HepG2 (cell line): ENCODE data around the gene WNK2. TPM values are rescaled to one million over a fixed set of nuclear protein-coding genes. Genes with fewer than 3 reads are reported as not detected.

Experiments used
- ATAC-seq: fragments of 200-7000 bp; cut with Tn5 transposase; 3 replicates; pipeline ENCODE4 v1.9.1; 2020; ENCODE audit warnings: mild to moderate bottlenecking, moderate library complexity
- BruUV-seq: library from RNA; stranded (reverse); fragments of 400-500 nt; replicated peaks from 2 replicates; lab custom pipeline; 2021; lab: Mats Ljungman, UMichigan
- CTCF ChIA-PET: fragments of 300-600 bp; formaldehyde crosslinking; extraction: SDS; loops from one replicate; lab custom pipeline; 2021; ENCODE audit warnings: low total read pairs, inconsistent platforms, low intra/inter-chr PET ratio; lab: Yijun Ruan, JAX
- POLR2A ChIA-PET: fragments of 350-600 bp; sonication (Branson Sonifier 250); formaldehyde crosslinking; loops from one replicate; lab custom pipeline; 2020; ENCODE audit warnings: antibody characterized with exemption, inconsistent platforms; lab: Yijun Ruan, JAX
- DNase-seq: peaks from one replicate; pipeline ENCODE4 v3.0.0-alpha.2; 2015; ENCODE audit warnings: low spot score
- FAIRE-seq: peaks from 3 replicates; lab custom pipeline; 2011; peaks lifted over from hg19 to GRCh38; lab: Jason Lieb, UNC
- H2AFZ ChIP-seq: one replicate; pipeline ENCODE4 v1.6.1; 2011; ENCODE audit warnings: low read length, inconsistent platforms
- H3K27ac ChIP-seq: fragments of 300-600 bp; 3 replicates; pipeline ENCODE4 v1.8.0; 2011; ENCODE audit warnings: mixed run types, mild to moderate bottlenecking, mixed read lengths, low read length, inconsistent platforms; ENCODE audit not compliant: insufficient read depth; ENCODE audit errors: extremely low read length
- H3K27me3 ChIP-seq, 2 experiments: fragments of 200-600 bp in 1 of 2; 2 replicates in 1 of 2; 3 replicates in 1 of 2; pipeline versions ENCODE4 v1.6.0 to v1.8.0; 2011; ENCODE audit warnings: low read length in 2 of 2, mild to moderate bottlenecking in 2 of 2, moderate library complexity in 2 of 2, inconsistent platforms in 1 of 2; ENCODE audit not compliant: insufficient read depth in 2 of 2, control insufficient read depth in 1 of 2
- H3K36me3 ChIP-seq, 2 experiments: fragments of 200-600 bp in 1 of 2; replicated peaks in 1 of 2; 2 replicates in 1 of 2; 3 replicates in 1 of 2; pipeline versions ENCODE4 v1.5.1 to v1.8.0; 2011; ENCODE audit warnings: low read length in 2 of 2, inconsistent platforms in 1 of 2; ENCODE audit not compliant: insufficient read depth in 2 of 2, control insufficient read depth in 1 of 2
- H3K4me1 ChIP-seq: 2 replicates; pipeline ENCODE4 v1.5.1; 2012; ENCODE audit warnings: low read length, inconsistent platforms; ENCODE audit not compliant: insufficient read depth
- H3K4me2 ChIP-seq: 2 replicates; pipeline ENCODE4 v1.6.0; 2011; ENCODE audit warnings: low read depth, low read length, inconsistent platforms
- H3K4me3 ChIP-seq, 3 experiments: fragments of 200-600 bp in 1 of 3; sonication (generic), shearing (Covaris generic) in 1 of 3; replicated peaks in 1 of 3; 2 replicates each; pipeline ENCODE4 v1.5.1; 2011 to 2016; ENCODE audit warnings: low read length in 3 of 3, inconsistent platforms in 2 of 3, low read depth in 2 of 3, mild to moderate bottlenecking in 2 of 3, control low read depth in 1 of 3, mixed read lengths in 1 of 3; ENCODE audit not compliant: insufficient read depth in 1 of 3
- H3K79me2 ChIP-seq: one replicate; pipeline ENCODE4 v1.6.1; 2011; ENCODE audit warnings: low read length, inconsistent platforms; ENCODE audit not compliant: insufficient read depth
- H3K9ac ChIP-seq: 2 replicates; pipeline ENCODE4 v1.6.0; 2011; ENCODE audit warnings: mild to moderate bottlenecking, low read depth, low read length, inconsistent platforms; ENCODE audit not compliant: insufficient read depth
- H3K9me3 ChIP-seq: 2 replicates; pipeline ENCODE4 v1.5.1; 2012; ENCODE audit warnings: mild to moderate bottlenecking, low read length
- H4K20me1 ChIP-seq: 2 replicates; pipeline ENCODE4 v1.6.0; 2011; ENCODE audit warnings: inconsistent platforms, mild to moderate bottlenecking, low read length, moderate library complexity; ENCODE audit not compliant: insufficient read depth
- ADNP ChIP-seq: sonication (generic); formaldehyde crosslinking; IDR thresholded peaks from 2 replicates; pipeline ENCODE4 v1.4.0; 2020; ENCODE audit warnings: missing genetic modification reagents
- EED ChIP-seq: sonication (generic); formaldehyde crosslinking; IDR thresholded peaks from 2 replicates; pipeline ENCODE4 v1.5.0; 2020; ENCODE audit warnings: mild to moderate bottlenecking, missing genetic modification reagents
- ESRRA ChIP-seq: sonication (generic); formaldehyde crosslinking; IDR thresholded peaks from 2 replicates; pipeline ENCODE4 v1.5.1; 2020; ENCODE audit warnings: mild to moderate bottlenecking, low read depth, missing genetic modification reagents
- HNF4A ChIP-seq: sonication (generic); formaldehyde crosslinking; IDR thresholded peaks from 2 replicates; pipeline ENCODE4 v1.4.0; 2020; ENCODE audit warnings: missing genetic modification reagents
- KDM1A ChIP-seq: IDR thresholded peaks from 2 replicates; pipeline ENCODE4 v1.6.1; 2016; ENCODE audit warnings: missing compliant biosample characterization
- MYPOP ChIP-seq: sonication (generic); formaldehyde crosslinking; IDR thresholded peaks from 2 replicates; pipeline ENCODE4 v1.8.1; 2023; ENCODE audit warnings: mild to moderate bottlenecking, moderate library complexity, missing genetic modification reagents
- RCOR2 ChIP-seq: IDR thresholded peaks from 2 replicates; pipeline ENCODE4 v1.6.1; 2016; ENCODE audit warnings: missing biosample characterization, missing genetic modification reagents
- ZMYM3 ChIP-seq: sonication (generic); formaldehyde crosslinking; IDR thresholded peaks from 2 replicates; pipeline ENCODE4 v1.5.1; 2020; ENCODE audit warnings: mild to moderate bottlenecking, missing genetic modification reagents
- ZNF143 ChIP-seq: sonication (generic); formaldehyde crosslinking; IDR thresholded peaks from 2 replicates; pipeline ENCODE4 v1.4.0; 2020; ENCODE audit warnings: missing genetic modification reagents
- ZNF619 ChIP-seq: sonication (generic); formaldehyde crosslinking; IDR thresholded peaks from 2 replicates; pipeline ENCODE4 v1.4.0; 2020; ENCODE audit warnings: mild to moderate bottlenecking, missing genetic modification reagents
- ZNF629 ChIP-seq: sonication (generic); formaldehyde crosslinking; conservative IDR thresholded peaks from 2 replicates; pipeline ENCODE4 v1.5.0; 2020; ENCODE audit warnings: missing genetic modification reagents
- ZSCAN9 ChIP-seq: IDR thresholded peaks from 2 replicates; pipeline ENCODE4 v1.6.1; 2016; ENCODE audit warnings: borderline replicate concordance
- WGBS: methylation state at CpG from one replicate; pipeline ENCODE4 v1.1.6; 2017; ENCODE audit warnings: low lambda C conversion rate; 5-methylcytosine and 5-hydroxymethylcytosine counted together
- in situ Hi-C: cut with HindIII; loops from 2 replicates; pipeline ENCODE4 v1.10.0; 2017; ENCODE audit warnings: low pct_unique_long_range_greater_than_20kb; ENCODE audit not compliant: extremely low pct_ligation_motif_present
- intact Hi-C: fragments of 100-400 bp; cut with micrococcal nuclease; formaldehyde crosslinking; loops from one replicate; pipeline ENCODE4 v1.10.0; 2022; ENCODE audit not compliant: unreplicated experiment
- polyA plus RNA-seq, 8 experiments: library from polyadenylated mRNA; depleted of rRNA in 3 of 8; stranded (reverse) in 7 of 8; unstranded in 1 of 8; fragments of >200 nt; fragmentation: Illumina TruSeq in 4 of 8; extraction: Trizol in 4 of 8; gene quantifications; 2 replicates each; pipeline versions ENCODE4 v1.2.1 to v1.2.3, GENCODE V29; 2011 to 2016; ENCODE audit warnings: low read depth in 4 of 8, missing spikeins in 1 of 8, mixed read lengths in 1 of 8; ENCODE audit not compliant: insufficient read depth in 1 of 8
- total RNA-seq, 5 experiments: library from RNA; depleted of rRNA; stranded (reverse); fragments of >200 nt; fragmentation: Illumina TruSeq; extraction: Trizol; gene quantifications; 2 replicates each; pipeline ENCODE4 v1.2.3, GENCODE V29; 2016; ENCODE audit warnings: low read depth in 1 of 5
- TF ChIP-seq, protein P1 (sequence below): sonication (generic); formaldehyde crosslinking; IDR thresholded peaks from 2 replicates; pipeline ENCODE4 v1.4.0; 2020; ENCODE audit warnings: missing genetic modification reagents
- TF ChIP-seq, protein P2 (sequence below): sonication (generic); formaldehyde crosslinking; IDR thresholded peaks from 2 replicates; pipeline ENCODE4 v1.5.1; 2020; ENCODE audit warnings: mild to moderate bottlenecking, missing genetic modification reagents, moderate library complexity

The WNK2 gene
- total and polyA plus RNA-seq, 2 of the 13 experiments (the other 11 are each of a cell fraction or from before 2014, with no cell fraction given), result 10.5 to 12.0 TPM

DNA sequence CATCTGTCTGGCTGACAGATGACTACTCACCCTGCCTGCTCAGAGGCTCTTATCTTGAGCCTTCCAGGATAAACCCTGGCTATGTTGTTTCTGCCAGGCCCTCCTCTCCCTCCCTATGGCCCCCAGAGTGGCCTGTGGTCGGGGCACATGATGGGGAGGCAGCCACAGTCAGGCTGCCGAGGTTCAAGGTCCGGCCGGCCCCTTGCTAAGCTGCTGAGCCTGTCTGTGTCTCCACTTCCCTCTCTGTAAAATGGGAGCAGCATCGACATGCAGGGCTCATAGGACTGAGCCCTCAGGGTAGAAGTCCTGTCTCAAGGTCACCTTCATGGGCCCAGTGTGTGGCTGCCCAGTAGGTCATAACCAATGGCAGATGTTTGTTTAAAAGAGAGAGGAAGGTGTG lies 28.5 kb downstream of the WNK2 start:
- no peak overlapping the region for H3K4me2 ChIP-seq
- no peak overlapping the region for H2AFZ ChIP-seq
- ChIA-PET CTCF (no interaction called here), POLR2A (no interaction called here)
- H3K27me3 ChIP-seq, result no peaks in the 10 kb centered on the region
- intact Hi-C loops (no loop called here), in situ Hi-C loops (no loop called here)
- H3K36me3 ChIP-seq, result peaks cover 0 to 6% of the 10 kb centered on the region in 2 experiments; a peak in 3 of 5 replicates
- no peak overlapping the region for H3K27ac ChIP-seq
- peaks cover 75% of the 10 kb centered on the region for H3K79me2 ChIP-seq
- FAIRE-seq (no peak), ATAC-seq (no peak), DNase-seq (no peak)
- peaks cover 63% of the 10 kb centered on the region for H3K4me1 ChIP-seq
- H3K4me3 ChIP-seq, result no peak overlapping the region
- TF ChIP-seq MYPOP (CRISPR knock-in tag), result no peak
- TF ChIP-seq, protein P1, sequence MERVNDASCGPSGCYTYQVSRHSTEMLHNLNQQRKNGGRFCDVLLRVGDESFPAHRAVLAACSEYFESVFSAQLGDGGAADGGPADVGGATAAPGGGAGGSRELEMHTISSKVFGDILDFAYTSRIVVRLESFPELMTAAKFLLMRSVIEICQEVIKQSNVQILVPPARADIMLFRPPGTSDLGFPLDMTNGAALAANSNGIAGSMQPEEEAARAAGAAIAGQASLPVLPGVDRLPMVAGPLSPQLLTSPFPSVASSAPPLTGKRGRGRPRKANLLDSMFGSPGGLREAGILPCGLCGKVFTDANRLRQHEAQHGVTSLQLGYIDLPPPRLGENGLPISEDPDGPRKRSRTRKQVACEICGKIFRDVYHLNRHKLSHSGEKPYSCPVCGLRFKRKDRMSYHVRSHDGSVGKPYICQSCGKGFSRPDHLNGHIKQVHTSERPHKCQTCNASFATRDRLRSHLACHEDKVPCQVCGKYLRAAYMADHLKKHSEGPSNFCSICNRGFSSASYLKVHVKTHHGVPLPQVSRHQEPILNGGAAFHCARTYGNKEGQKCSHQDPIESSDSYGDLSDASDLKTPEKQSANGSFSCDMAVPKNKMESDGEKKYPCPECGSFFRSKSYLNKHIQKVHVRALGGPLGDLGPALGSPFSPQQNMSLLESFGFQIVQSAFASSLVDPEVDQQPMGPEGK (CRISPR knock-in tag), result peak; percentile 21; the same call in 1 of the 2 replicates
- peak; percentile 95 for TF ChIP-seq ZMYM3 (CRISPR knock-in tag)
- no peak for TF ChIP-seq ZNF143
- peak; percentile 58 for TF ChIP-seq ESRRA (CRISPR knock-in tag)
- TF ChIP-seq ADNP, result peak; percentile 79
- 0 out of 2 replicates have a peak, but pooled peaks have one; percentile 38 for TF ChIP-seq RCOR2 (CRISPR knock-in tag)
- peak; percentile 98 for TF ChIP-seq ZNF629 (CRISPR knock-in tag)
- TF ChIP-seq KDM1A (CRISPR knock-in tag), result 0 out of 2 replicates have a peak, but pooled peaks have one; percentile 65
- TF ChIP-seq HNF4A, result peak; percentile 73; the same call in 1 of the 2 replicates
- TF ChIP-seq ZNF619 (CRISPR knock-in tag), result no peak
- TF ChIP-seq, protein P2, sequence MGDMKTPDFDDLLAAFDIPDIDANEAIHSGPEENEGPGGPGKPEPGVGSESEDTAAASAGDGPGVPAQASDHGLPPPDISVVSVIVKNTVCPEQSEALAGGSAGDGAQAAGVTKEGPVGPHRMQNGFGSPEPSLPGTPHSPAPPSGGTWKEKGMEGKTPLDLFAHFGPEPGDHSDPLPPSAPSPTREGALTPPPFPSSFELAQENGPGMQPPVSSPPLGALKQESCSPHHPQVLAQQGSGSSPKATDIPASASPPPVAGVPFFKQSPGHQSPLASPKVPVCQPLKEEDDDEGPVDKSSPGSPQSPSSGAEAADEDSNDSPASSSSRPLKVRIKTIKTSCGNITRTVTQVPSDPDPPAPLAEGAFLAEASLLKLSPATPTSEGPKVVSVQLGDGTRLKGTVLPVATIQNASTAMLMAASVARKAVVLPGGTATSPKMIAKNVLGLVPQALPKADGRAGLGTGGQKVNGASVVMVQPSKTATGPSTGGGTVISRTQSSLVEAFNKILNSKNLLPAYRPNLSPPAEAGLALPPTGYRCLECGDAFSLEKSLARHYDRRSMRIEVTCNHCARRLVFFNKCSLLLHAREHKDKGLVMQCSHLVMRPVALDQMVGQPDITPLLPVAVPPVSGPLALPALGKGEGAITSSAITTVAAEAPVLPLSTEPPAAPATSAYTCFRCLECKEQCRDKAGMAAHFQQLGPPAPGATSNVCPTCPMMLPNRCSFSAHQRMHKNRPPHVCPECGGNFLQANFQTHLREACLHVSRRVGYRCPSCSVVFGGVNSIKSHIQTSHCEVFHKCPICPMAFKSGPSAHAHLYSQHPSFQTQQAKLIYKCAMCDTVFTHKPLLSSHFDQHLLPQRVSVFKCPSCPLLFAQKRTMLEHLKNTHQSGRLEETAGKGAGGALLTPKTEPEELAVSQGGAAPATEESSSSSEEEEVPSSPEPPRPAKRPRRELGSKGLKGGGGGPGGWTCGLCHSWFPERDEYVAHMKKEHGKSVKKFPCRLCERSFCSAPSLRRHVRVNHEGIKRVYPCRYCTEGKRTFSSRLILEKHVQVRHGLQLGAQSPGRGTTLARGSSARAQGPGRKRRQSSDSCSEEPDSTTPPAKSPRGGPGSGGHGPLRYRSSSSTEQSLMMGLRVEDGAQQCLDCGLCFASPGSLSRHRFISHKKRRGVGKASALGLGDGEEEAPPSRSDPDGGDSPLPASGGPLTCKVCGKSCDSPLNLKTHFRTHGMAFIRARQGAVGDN, result peak; percentile 43
- no peak for TF ChIP-seq EED
- TF ChIP-seq ZSCAN9, result no peak
- peaks cover 6% of the 10 kb centered on the region; the same call in 1 of the 2 replicates for H3K9me3 ChIP-seq
- no TSS peak for BruUV-seq
- H3K9ac ChIP-seq, result no peak overlapping the region
- H4K20me1 ChIP-seq, result peaks cover 11% of the 10 kb centered on the region; the same call in 1 of the 2 replicates
- WGBS, result 66% methylated on average over 5 of the region's 5 CpGs
